Measurements from ENCODE around the gene POMP. TPM values are rescaled to one million over a fixed set of nuclear protein-coding genes. Genes with fewer than 3 reads are reported as not detected.
A peak's percentile ranks its signal among the peaks of the same experiment; 100 is the strongest.

POMP gene
- total RNA-seq, result 58.9 and 60.9 TPM in 2 replicates
- long read RNA-seq, transcript POMP-201 (6 exons, 1,330 nt), result major isoform, 55 of 76 reads
- long read RNA-seq, partial matches to known transcripts, result 16 of 76 reads
- long read RNA-seq, other reads (novel, unspliced or antisense), result 5 of 76 reads

GRCh38 chr13:28658796-28659620 is at the start of gene POMP:
Gene POMP (plus strand): TSS chr13:28659130. CDS start chr13:28659185, 55 bp downstream.
- Mint-ChIP-seq H3K27ac (peak within 1 kb of the TSS; percentile 96), H3K4me3 (ENCODE audit: low read depth) (peak within 1 kb of the TSS; percentile 97)

GRCh38 chr13:28609381-28609780 is 49.5 kb upstream of the POMP start:
- no peaks in the 10 kb centered on the region for H3K9me3 Mint-ChIP-seq (ENCODE audit: low read depth)
- H3K36me3 Mint-ChIP-seq (ENCODE audit: insufficient read depth), result no peaks in the 10 kb centered on the region
- no peak for DNase-seq (ENCODE audit: low spot score, unreplicated experiment)
- no peak overlapping the region for H3K4me3 Mint-ChIP-seq (ENCODE audit: low read depth)
- no peak overlapping the region for H3K27ac Mint-ChIP-seq
- peaks cover 2% of the 10 kb centered on the region for H3K4me1 Mint-ChIP-seq (ENCODE audit: low read depth)
- no peak for TF ChIP-seq CTCF (IDR thresholded peaks at IDR 0.05; ENCODE audit: unreplicated experiment)
- H3K27me3 Mint-ChIP-seq, result peaks cover 5% of the 10 kb centered on the region

More at GRCh38 chr13:28658796-28659620, at the start of gene POMP:
- peak; percentile 74 for DNase-seq (ENCODE audit: low spot score, unreplicated experiment)
- peaks cover 15% of the 10 kb centered on the region for H3K4me1 Mint-ChIP-seq (ENCODE audit: low read depth)
- no peaks in the 10 kb centered on the region for H3K27me3 Mint-ChIP-seq
- TF ChIP-seq CTCF (IDR thresholded peaks at IDR 0.05; ENCODE audit: unreplicated experiment), result no peak
- H3K9me3 Mint-ChIP-seq (ENCODE audit: low read depth), result no peaks in the 10 kb centered on the region
- H3K36me3 Mint-ChIP-seq (ENCODE audit: insufficient read depth), result peaks cover 3% of the 10 kb centered on the region

- H3K4me3 Mint-ChIP-seq (ENCODE audit: low read depth), result no peak overlapping the region
- no peak for TF ChIP-seq CTCF (IDR thresholded peaks at IDR 0.05; ENCODE audit: unreplicated experiment)
- H3K9me3 Mint-ChIP-seq (ENCODE audit: low read depth), result no peaks in the 10 kb centered on the region
- DNase-seq (ENCODE audit: low spot score, unreplicated experiment), result no peak
- H3K27me3 Mint-ChIP-seq, result peaks cover 5% of the 10 kb centered on the region
- no peaks in the 10 kb centered on the region for H3K36me3 Mint-ChIP-seq (ENCODE audit: insufficient read depth)
- H3K4me1 Mint-ChIP-seq (ENCODE audit: low read depth), result peaks cover 2% of the 10 kb centered on the region
- H3K27ac Mint-ChIP-seq, result no peak overlapping the region
Observed at GRCh38 chr13:28609926-28610325, 49.0 kb upstream of the POMP start.

- Mint-ChIP-seq H3K4me1 (ENCODE audit: low read depth) (peaks cover 2% of the 10 kb centered on the region), H3K36me3 (ENCODE audit: insufficient read depth) (no peaks in the 10 kb centered on the region), H3K9me3 (ENCODE audit: low read depth) (no peaks in the 10 kb centered on the region), H3K27me3 (peaks cover 5% of the 10 kb centered on the region), H3K27ac (no peak overlapping the region), H3K4me3 (ENCODE audit: low read depth) (no peak overlapping the region)
- DNase-seq (ENCODE audit: low spot score, unreplicated experiment), result no peak
- TF ChIP-seq CTCF (IDR thresholded peaks at IDR 0.05; ENCODE audit: unreplicated experiment), result no peak
Observed at GRCh38 chr13:28610996-28611395, 47.9 kb upstream of the POMP start.

- no peak overlapping the region for H3K27ac Mint-ChIP-seq
- peaks cover 2% of the 10 kb centered on the region for H3K4me1 Mint-ChIP-seq (ENCODE audit: low read depth)
- DNase-seq (ENCODE audit: low spot score, unreplicated experiment), result no peak
- no peak overlapping the region for H3K4me3 Mint-ChIP-seq (ENCODE audit: low read depth)
- H3K9me3 Mint-ChIP-seq (ENCODE audit: low read depth), result no peaks in the 10 kb centered on the region
- H3K36me3 Mint-ChIP-seq (ENCODE audit: insufficient read depth), result no peaks in the 10 kb centered on the region
- H3K27me3 Mint-ChIP-seq, result peaks cover 5% of the 10 kb centered on the region
- TF ChIP-seq CTCF (IDR thresholded peaks at IDR 0.05; ENCODE audit: unreplicated experiment), result no peak
Observed at GRCh38 chr13:28611654-28612131, 47.2 kb upstream of the POMP start.
